ENCODE data around the gene ARVCF.

GRCh38 chr22:19960491-19961200, 56.0 kb downstream of the ARVCF start:
- TF ChIP-seq CTCF (conservative IDR thresholded peaks at IDR 0.05; ENCODE audit: low read depth, low read length) (no peak), EZH2 (IDR thresholded peaks at IDR 0.05; ENCODE audit: borderline replicate concordance, low read depth, low read length, poor library complexity, severe bottlenecking) (no peak)
